Smooth muscle cell of the umbilical artery (primary cell): ENCODE data around the gene SUPT3H. TPM values are rescaled to one million over a fixed set of nuclear protein-coding genes. Genes with fewer than 3 reads are reported as not detected.

Source experiments
- total RNA-seq: library from RNA; depleted of rRNA; stranded (reverse); fragments of >200 nt; gene quantifications from 2 replicates; pipeline ENCODE4 v1.2.3, GENCODE V29; 2014

Gene SUPT3H
- total RNA-seq = 16.6 and 21.6 TPM in 2 replicates

GRCh38 chr6:45377554-45378333, at the start of gene SUPT3H:
TSS of gene SUPT3H (minus strand) at chr6:45377934.

GRCh38 chr6:45327956-45328522, 49.7 kb downstream of the SUPT3H start, which contains the start of gene RUNX2:
TSS of gene RUNX2 (plus strand) at chr6:45328330. CDS start at chr6:45328727, 397 bp downstream.

Other genes with a start within 250 kb of the SUPT3H start
- 5.0 and 8.3 TPM in 2 replicates for gene RUNX2, start 49.6 kb downstream of the SUPT3H start, total RNA-seq